ENCODE measurements around the gene WBP1. TPM values are rescaled to one million over a fixed set of nuclear protein-coding genes. Genes with fewer than 3 reads are reported as not detected.

The WBP1 gene
- total RNA-seq, 1 experiment from 2014 or later = 54.8 TPM

DNA sequence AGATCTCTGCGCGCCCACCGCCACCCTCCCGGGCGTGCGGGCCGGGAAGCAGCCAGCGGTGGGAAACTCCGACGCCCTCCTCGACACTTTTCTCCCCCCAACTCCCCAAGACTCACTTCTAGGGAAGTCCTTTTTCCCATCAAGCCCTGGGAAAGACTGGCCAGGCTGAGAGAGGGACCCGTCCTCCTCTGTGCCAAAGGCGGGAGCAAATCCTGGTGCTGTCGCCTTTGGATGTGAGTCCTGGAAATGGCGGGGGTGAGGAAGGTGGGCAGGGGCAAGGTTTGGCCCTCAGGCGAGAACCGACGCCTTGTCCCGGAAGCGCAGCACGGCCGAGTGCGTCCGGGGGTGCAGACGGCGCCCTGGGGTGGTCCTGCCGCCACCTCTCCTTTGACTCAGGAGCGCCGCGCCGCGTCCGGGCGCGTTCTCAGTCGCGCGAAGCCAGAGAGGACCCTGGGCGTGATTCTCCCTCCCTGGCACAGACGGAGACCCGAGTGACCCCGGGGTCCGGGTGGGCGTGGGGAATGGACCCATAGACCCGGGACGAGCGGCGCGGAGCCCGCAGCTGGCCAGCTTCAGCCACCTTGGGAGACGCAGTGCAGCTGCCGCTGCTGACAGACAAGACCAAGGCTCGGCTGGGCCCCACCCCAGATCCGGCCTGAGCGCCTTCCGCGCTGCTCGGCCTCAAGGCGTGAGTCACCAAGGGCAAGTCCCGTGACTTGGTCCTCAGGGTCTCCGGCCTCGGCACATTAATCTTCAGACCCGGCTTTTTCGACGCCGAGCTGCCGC lies 44.7 kb downstream of the WBP1 start:
- no TSS peak for BruUV-seq (replicated peaks)
- peaks cover 33% of the 10 kb centered on the region for H3K4me1 Mint-ChIP-seq (ENCODE audit: low read depth, unreplicated experiment)
- TF ChIP-seq, protein P1, sequence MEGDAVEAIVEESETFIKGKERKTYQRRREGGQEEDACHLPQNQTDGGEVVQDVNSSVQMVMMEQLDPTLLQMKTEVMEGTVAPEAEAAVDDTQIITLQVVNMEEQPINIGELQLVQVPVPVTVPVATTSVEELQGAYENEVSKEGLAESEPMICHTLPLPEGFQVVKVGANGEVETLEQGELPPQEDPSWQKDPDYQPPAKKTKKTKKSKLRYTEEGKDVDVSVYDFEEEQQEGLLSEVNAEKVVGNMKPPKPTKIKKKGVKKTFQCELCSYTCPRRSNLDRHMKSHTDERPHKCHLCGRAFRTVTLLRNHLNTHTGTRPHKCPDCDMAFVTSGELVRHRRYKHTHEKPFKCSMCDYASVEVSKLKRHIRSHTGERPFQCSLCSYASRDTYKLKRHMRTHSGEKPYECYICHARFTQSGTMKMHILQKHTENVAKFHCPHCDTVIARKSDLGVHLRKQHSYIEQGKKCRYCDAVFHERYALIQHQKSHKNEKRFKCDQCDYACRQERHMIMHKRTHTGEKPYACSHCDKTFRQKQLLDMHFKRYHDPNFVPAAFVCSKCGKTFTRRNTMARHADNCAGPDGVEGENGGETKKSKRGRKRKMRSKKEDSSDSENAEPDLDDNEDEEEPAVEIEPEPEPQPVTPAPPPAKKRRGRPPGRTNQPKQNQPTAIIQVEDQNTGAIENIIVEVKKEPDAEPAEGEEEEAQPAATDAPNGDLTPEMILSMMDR (IDR thresholded peaks at IDR 0.05; ENCODE audit: insufficient read depth in 1 of 2, low read depth in 1 of 2, low read length in 1 of 2, severe bottlenecking in 1 of 2, unreplicated experiment in 1 of 2) = peak; percentile 16 to 67
- no peaks in the 10 kb centered on the region for H3K9me3 ChIP-seq
- 0 out of 2 replicates have a peak, but pooled peaks cover 2% of the 10 kb centered on the region for H3K36me3 ChIP-seq (ENCODE audit: control insufficient read depth, insufficient read depth, low read length)
- H3K27me3 Mint-ChIP-seq (ENCODE audit: insufficient read depth, unreplicated experiment) = no peaks in the 10 kb centered on the region
- ChIA-PET POLR2A (interaction anchor here (1.0 to 5.2 kb wide), 6 partner anchors 14 to 63 kb away, joined by 3 to 17 read pairs (median 4); partner anchors contain the start of gene DQX1), CTCF (interaction anchor here (0.6 to 2.9 kb wide), 6 partner anchors 13 to 45 kb away, joined by 3 to 9 read pairs (median 6); partner anchors contain the start of genes CCDC142, MRPL53, TTC31 and WBP1)
- no peaks in the 10 kb centered on the region for H3K27me3 ChIP-seq (replicated peaks; ENCODE audit: control insufficient read depth, insufficient read depth, low read length)
- H3K9me3 Mint-ChIP-seq (ENCODE audit: unreplicated experiment) = no peaks in the 10 kb centered on the region
- H3K4me3 ChIP-seq (ENCODE audit: low read depth, low read length) = peak overlapping the region; percentile 75
- peak; percentile 83 to 85 for DNase-seq
- H3K36me3 Mint-ChIP-seq (ENCODE audit: insufficient read depth, unreplicated experiment) = peaks cover 58% of the 10 kb centered on the region
- H3K4me3 Mint-ChIP-seq (ENCODE audit: unreplicated experiment) = peak overlapping the region; percentile 94
- H3K27ac Mint-ChIP-seq (ENCODE audit: unreplicated experiment) = peak overlapping the region; percentile 87
- intact Hi-C loops (cut with micrococcal nuclease; ENCODE audit: unreplicated experiment) = loop anchor here (1.0 kb wide), 3 partner anchors 14 to 84 kb away; partner anchors contain the start of gene TTC31
- peaks cover 55% of the 10 kb centered on the region for H3K4me1 ChIP-seq

DNA sequence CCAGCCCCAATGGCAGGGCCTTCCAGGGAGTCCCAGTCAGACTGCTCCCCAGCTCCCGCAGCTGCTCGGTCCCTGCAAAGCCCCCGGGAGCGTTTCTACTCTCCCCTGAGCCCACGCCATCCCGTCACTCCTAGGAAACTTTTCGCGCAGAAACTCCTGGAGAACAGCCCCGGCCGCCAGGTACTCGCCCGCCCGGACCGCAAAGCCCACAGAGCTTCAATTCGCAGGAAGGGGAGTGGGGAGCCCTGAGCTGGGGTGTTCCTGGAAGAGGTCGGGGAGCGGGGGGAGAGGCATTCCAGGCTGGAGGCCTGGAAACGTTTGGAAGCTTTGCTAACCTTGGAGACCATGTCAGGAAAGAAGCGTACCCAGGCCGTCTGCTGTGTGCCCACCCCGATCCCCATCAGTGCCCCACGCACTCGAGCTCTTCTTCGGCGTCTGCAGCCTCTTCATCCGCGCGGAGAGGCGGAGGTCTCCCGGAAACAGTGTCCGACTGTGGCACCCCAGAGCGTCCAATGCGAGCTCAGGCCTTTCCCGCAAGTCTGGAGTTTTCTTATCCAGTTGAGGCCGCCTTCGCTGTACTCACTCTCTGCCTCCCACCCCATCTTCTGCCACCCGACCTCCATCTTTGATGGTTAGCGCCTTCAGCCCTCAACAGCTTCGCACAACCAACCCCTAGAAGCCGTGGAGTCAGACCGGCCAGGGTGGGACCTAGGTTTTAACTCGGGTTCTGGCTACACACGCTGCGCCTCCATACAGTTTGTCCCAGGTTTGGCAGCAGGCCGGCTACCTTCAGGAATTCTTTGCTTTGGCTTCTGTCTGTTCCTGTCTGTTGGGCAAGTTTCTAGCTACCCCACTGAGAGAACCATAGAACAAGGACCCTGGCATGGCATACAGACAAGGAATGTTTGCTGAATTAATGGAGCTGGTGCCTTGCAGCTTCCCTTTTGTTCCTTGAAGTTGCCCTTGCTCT lies 45.6 kb downstream of the WBP1 start:
- Mint-ChIP-seq H3K9me3 (ENCODE audit: unreplicated experiment) (no peaks in the 10 kb centered on the region), H3K36me3 (ENCODE audit: insufficient read depth, unreplicated experiment) (peaks cover 53% of the 10 kb centered on the region), H3K4me1 (ENCODE audit: low read depth, unreplicated experiment) (peaks cover 41% of the 10 kb centered on the region), H3K27ac (ENCODE audit: unreplicated experiment) (peak overlapping the region; percentile 87), H3K4me3 (ENCODE audit: unreplicated experiment) (peak overlapping the region; percentile 94), H3K27me3 (ENCODE audit: insufficient read depth, unreplicated experiment) (no peaks in the 10 kb centered on the region)
- intact Hi-C loops (cut with micrococcal nuclease; ENCODE audit: unreplicated experiment) = loop anchor here (1.0 kb wide), 2 partner anchors 20 to 84 kb away; partner anchors contain the start of gene TTC31
- peak overlapping the region; percentile 75 for H3K4me3 ChIP-seq (ENCODE audit: low read depth, low read length)
- no peak for DNase-seq
- CTCF ChIA-PET = interaction anchor here (0.5 to 2.9 kb wide), 9 partner anchors 11 to 46 kb away, joined by 3 to 9 read pairs (median 3); partner anchors contain the start of genes CCDC142, MRPL53, TLX2 and TTC31
- H3K4me1 ChIP-seq = peaks cover 51% of the 10 kb centered on the region
- POLR2A ChIA-PET = interaction anchor here (0.9 to 5.2 kb wide), 4 partner anchors 15 to 63 kb away, joined by 3 to 17 read pairs (median 4); partner anchors contain the start of genes AUP1 and HTRA2
- TF ChIP-seq, protein P1 (IDR thresholded peaks at IDR 0.05; ENCODE audit: insufficient read depth in 1 of 2, low read depth in 1 of 2, low read length in 1 of 2, severe bottlenecking in 1 of 2, unreplicated experiment in 1 of 2) = no peak
- no TSS peak for BruUV-seq (replicated peaks)
- no peaks in the 10 kb centered on the region for H3K27me3 ChIP-seq (replicated peaks; ENCODE audit: control insufficient read depth, insufficient read depth, low read length)
- H3K9me3 ChIP-seq = no peaks in the 10 kb centered on the region
- H3K36me3 ChIP-seq (ENCODE audit: control insufficient read depth, insufficient read depth, low read length) = 0 out of 2 replicates have a peak, but pooled peaks cover 2% of the 10 kb centered on the region

Measured in Caco-2 (cell line).